GM19372 (cell line): Measurements from ENCODE around the gene CNTN4.

Experiments used
- ATAC-seq: cut with Tn5 transposase; IDR thresholded peaks from one replicate; pipeline ENCODE4 v1.9.1; 2021; ENCODE audit warnings: mild to moderate bottlenecking, low read depth, moderate library complexity; ENCODE audit not compliant: unreplicated experiment

Gene CNTN4

GRCh38 chr3:2250783-2251182 is 152.1 kb downstream of the CNTN4 start:
- no peak for ATAC-seq

GRCh38 chr3:2261747-2262146 is 163.1 kb downstream of the CNTN4 start:
- ATAC-seq, result no peak

GRCh38 chr3:2262204-2262603 is 163.5 kb downstream of the CNTN4 start:
- no peak for ATAC-seq

- ATAC-seq, result no peak
These were observed 167.9 kb downstream of the CNTN4 start for GRCh38 chr3:2266606-2267005.

DNA sequence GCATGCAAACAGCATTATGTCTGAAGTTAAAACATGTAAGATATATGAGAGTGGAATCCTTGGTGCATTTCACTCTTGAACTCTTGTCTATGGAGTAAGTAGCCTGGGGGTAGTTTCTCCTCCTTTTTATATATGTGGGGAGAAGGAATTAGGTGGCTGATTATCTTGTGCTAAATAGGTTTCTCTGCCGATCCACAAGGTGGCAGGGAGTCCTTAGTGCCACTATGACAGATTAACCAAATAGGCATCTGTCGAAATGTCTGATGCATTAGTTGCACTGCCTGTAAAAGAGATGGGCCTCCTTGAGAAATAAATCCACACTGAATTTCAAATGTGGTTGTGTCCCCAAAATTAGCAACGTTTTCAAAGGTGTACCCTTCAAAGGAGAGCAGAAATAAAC is 170.1 kb downstream of the CNTN4 start:
- no peak for ATAC-seq

DNA sequence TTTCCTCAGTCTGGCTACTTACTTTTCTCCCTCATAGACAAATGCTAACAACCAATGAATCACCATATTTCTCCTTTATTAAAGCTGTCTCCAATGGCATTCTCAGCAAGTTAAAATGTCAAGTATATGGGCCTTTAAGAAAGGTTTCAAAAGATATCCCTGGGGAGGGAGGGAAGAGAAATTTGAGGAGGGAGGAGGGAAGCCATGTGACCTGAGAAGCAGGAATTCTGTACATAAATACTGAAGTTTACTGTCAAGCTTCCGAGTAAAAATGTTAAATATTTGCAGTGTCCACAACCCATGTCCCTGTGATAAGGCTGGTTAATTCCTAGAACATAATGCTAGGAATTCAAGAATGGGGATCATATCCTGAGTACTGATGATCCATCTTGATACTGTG is 175.9 kb downstream of the CNTN4 start:
- ATAC-seq, result no peak

GRCh38 chr3:2283818-2284217 is 185.2 kb downstream of the CNTN4 start:
- ATAC-seq, result no peak

- no peak for ATAC-seq
These were observed 202.3 kb downstream of the CNTN4 start for GRCh38 chr3:2300938-2301337.

GRCh38 chr3:2301361-2301760 is 202.7 kb downstream of the CNTN4 start:
- ATAC-seq, result no peak

GRCh38 chr3:2303566-2303965 is 204.9 kb downstream of the CNTN4 start:
- ATAC-seq, result no peak

- ATAC-seq, result no peak
These were observed 212.4 kb downstream of the CNTN4 start for GRCh38 chr3:2311022-2311421.

GRCh38 chr3:2317521-2317920 is 218.9 kb downstream of the CNTN4 start:
- no peak for ATAC-seq

DNA sequence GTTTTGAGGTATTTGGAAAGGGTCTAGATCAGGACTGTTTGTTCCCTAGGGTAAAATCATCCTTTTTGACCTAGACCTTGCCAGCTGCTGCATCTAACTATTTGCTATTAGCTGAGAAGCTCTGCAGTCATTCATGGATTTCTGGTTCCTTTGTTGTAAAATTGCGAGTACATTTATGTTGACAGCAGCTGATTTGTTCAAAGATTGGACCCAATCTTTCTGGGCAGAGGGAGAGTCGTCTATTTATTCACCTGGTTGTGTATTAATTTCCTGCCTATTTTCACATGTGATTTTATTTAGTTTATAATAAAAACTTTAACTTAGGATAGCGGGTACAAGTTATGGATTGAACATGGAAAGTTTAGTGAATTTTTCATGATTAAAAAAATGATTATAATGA is 236.3 kb downstream of the CNTN4 start:
- no peak for ATAC-seq

GRCh38 chr3:2343031-2343682 is 244.5 kb downstream of the CNTN4 start:
- ATAC-seq, result no peak

GRCh38 chr3:2352134-2352762 is 253.6 kb downstream of the CNTN4 start:
- no peak for ATAC-seq

- ATAC-seq, result no peak
These were observed 256.0 kb downstream of the CNTN4 start for GRCh38 chr3:2354702-2355101.

DNA sequence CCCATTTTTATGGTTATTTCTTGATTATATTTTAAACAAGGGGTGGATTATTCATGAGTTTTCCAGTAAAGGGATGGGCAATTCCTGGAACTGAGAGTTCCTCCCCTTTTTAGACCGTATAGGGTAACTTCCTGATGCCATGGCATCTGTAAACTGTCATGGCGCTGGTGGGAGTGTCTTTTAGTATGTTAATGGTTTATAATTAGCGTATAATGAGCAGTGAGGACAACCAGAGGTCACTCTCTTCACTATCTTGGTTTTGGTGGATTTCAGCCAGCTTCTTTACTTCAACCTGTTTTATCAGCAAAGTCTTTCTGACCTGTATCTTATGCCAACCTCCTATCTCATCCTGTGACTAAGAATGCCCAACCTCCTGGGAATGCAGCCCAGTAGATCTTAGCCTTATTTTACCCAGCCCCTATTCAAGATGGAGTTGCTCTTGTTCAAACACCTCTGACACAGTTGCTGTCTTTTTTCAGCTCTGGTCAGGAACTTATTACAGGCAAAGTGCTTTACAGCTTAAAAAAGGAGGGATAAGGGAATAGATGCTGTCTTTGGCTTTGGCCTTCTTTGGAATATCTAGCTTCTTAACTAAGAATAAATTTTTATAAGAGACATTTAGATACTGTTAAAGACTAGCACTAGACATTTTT is 257.8 kb downstream of the CNTN4 start:
- ATAC-seq, result no peak

DNA sequence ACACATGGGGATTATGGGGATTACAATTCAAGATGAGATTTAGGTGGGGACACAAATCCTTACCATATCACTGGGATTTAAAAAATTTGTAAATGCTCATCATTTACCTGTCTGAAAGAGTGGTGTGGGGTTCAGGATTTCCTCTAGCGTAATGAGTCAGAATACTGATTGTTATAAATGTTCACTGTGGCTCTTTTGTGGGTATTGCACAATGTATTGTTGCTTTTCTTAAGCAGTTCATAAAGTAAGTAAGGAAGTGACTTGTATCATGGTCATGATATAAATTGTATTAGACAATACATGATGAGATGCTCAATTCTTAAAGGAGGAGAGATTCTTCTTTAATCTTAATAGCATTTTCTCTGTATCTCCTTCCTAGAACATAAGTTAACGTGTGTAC is 262.1 kb downstream of the CNTN4 start:
- no peak for ATAC-seq

DNA sequence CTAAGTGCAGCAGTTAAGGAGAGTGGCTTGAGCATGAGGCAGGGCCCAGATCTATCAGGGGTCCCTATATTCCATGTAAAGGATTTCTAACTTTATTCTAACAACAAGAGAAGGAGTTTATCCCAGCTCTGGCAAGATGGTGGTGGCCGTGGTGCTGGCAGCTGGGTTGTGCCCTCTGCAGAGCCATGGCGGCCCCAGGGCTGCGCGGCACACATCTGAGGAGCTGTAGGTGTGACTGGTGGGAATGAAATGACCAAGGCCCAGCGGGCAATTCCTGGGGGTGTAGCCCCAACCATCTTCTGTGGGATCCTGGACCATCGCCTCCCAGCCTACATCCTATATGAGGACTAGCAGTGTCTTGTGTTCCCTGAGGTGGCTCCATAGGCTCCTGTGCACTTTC is 263.5 kb downstream of the CNTN4 start:
- ATAC-seq, result no peak

DNA sequence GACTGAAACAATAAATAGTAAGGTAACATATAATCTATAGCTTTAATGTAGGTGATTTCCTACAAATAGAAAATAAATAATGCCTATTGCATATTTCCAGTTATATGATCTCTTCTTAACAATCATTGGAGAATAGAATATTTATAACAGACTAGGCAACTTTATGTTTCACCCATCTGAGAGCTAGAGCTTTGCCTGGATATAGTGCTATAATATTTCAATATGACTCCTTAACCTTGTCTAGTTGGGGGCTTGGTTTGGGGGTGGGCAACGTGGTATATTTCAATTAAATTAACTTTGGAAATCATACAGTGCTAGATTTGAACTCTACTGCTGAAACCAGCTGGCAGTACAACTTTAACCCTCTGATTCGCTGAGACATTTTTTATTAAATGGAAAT is 265.2 kb downstream of the CNTN4 start:
- ATAC-seq, result no peak

DNA sequence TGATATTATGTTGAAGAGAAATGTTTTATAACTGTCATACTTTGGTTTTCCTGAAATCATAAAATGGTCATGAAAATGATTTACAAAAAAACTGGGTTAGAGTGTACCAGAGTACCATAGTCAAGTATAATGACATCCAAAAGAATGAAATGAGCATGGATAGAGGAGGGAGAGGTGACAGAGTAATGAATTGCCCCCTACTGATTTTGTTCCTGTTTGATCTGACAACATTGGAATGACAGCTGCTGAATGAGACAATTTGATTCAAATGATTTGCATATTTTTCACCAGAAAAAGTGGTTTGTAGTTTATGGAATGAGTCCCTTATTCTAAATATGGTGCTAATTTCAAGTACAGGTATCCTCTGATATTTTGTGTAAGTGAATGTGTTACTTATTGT is 271.7 kb downstream of the CNTN4 start:
- ATAC-seq, result no peak

GRCh38 chr3:2372306-2372705 is 273.6 kb downstream of the CNTN4 start:
- ATAC-seq, result no peak
